ENCODE measurements around the gene MAP7D1. TPM values are rescaled to one million over a fixed set of nuclear protein-coding genes. Genes with fewer than 3 reads are reported as not detected.
A peak's percentile ranks its signal among the peaks of the same experiment; 100 is the strongest.
"Not testable (repeated sequence)": the region's sequence is repeated elsewhere in the genome, so short reads cannot be mapped to it uniquely, and the experiment has no call there.

MAP7D1 gene
- polyA plus RNA-seq, 1 donor from 2014 or later = 11.4 TPM

DNA sequence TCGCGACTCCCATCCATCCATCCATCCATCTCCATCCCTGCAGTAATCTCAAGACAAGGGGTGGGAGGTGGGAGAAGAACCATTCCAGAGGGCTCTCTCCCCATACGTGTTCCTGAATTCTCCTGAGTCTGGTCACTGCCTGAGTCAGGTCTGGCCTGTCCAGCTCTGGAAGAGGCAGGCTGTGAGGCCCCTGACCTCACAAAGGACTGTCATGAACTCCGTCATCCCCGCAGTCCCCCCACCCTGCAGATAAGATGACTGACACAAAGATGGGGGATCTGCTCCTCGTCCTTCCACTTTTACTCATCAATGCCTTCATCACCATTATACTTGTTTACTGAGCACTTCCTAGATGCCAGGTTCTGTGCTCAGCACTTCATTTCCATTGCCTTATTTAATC lies 1.6 kb upstream of the MAP7D1 start:
- Mint-ChIP-seq H3K4me1 (peaks cover 41 to 50% (median 44%) of the 10 kb centered on the region in 3 donors), H3K27ac (peak overlapping the region in 2 of 3 donors; percentile 83 to 94), H3K4me3 (peak overlapping the region; percentile 86 to 97 (median 94)), H3K9me3 (no peaks in the 10 kb centered on the region), H3K27me3 (no peaks in the 10 kb centered on the region), H3K36me3 (peaks cover under 1% of the 10 kb centered on the region)

DNA sequence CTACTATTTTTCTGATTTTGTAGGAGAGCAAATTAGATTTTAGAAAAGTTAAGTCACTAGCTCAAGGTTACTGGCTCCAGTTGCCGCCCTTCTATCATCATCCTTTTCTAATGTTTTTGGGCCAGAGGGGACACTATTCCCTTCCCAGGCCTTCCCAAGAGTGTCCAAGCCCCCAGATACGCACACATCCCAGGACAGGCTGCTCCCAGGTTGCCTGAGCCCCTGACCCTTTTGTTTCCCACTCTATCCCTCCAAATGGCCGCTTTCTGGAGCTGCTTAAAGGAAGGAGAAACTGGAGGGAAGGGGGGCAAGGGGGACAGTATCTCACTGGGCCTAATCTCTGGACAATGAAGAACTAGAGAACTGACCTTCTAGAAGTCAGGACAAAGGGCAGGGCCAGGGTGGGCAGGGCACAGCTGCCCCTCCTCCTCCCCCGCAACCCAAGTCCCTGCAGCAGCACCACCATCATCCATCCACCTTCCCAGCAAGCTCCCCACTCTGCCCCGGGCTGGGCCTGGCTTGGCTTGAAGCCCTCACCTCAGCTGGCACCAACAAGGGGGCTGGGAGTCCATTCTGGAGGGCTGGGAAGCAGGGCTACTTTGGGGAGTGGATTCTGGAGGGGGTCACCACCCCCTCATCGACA lies 1.1 kb upstream of the MAP7D1 start:
- peak overlapping the region; percentile 86 to 97 (median 94) for H3K4me3 Mint-ChIP-seq
- no peaks in the 10 kb centered on the region for H3K9me3 Mint-ChIP-seq
- no peaks in the 10 kb centered on the region for H3K36me3 Mint-ChIP-seq
- H3K27ac Mint-ChIP-seq = peak overlapping the region; percentile 89 to 94 (median 93)
- peaks cover 40 to 52% (median 43%) of the 10 kb centered on the region in 3 donors for H3K4me1 Mint-ChIP-seq
- no peaks in the 10 kb centered on the region for H3K27me3 Mint-ChIP-seq

DNA sequence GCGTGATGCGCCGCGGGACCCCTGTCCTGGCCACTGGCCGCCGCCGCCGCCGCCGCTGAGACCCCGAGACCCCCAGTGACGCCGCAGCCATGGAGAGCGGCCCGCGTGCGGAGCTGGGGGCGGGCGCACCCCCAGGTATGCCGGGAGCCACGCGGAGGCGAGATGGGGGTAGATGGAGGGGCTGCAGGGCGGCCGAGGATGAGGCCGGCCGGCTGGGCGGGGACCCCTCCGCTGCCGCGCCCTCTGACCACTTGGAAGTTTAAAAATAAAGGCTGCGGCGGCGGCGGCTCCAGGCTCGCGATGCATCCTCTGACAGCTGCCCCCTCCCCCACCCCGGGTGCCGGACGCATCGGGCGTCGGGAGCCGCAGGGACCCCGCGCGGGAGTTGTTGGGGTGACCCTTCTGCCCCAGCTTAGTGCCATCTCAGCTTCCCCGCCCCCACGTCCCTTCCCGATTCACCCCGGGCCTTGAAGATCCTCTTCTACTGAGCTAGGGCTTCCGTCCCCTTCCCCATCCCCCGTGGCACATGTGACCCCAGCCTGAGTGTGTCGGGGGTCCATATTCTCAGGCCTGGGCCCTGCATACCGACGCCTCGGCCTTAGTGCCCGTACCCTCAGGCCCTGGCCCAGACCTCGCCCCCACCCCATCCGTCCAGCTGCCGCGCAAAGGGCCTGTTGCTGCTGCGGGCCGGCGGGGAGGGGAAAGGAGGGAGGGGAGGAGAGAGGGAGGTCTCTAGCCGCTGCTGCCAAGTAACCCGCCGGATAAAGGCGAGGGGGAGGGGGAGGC lies 562 bp downstream of the MAP7D1 start:
- H3K27me3 Mint-ChIP-seq = no peaks in the 10 kb centered on the region
- no peaks in the 10 kb centered on the region for H3K9me3 Mint-ChIP-seq
- H3K27ac Mint-ChIP-seq = peak overlapping the region; percentile 16 to 95 (median 89)
- peaks cover 41 to 51% (median 44%) of the 10 kb centered on the region in 3 donors for H3K4me1 Mint-ChIP-seq
- peak overlapping the region; percentile 83 to 96 (median 90) for H3K4me3 Mint-ChIP-seq
- H3K36me3 Mint-ChIP-seq = no peaks in the 10 kb centered on the region

DNA sequence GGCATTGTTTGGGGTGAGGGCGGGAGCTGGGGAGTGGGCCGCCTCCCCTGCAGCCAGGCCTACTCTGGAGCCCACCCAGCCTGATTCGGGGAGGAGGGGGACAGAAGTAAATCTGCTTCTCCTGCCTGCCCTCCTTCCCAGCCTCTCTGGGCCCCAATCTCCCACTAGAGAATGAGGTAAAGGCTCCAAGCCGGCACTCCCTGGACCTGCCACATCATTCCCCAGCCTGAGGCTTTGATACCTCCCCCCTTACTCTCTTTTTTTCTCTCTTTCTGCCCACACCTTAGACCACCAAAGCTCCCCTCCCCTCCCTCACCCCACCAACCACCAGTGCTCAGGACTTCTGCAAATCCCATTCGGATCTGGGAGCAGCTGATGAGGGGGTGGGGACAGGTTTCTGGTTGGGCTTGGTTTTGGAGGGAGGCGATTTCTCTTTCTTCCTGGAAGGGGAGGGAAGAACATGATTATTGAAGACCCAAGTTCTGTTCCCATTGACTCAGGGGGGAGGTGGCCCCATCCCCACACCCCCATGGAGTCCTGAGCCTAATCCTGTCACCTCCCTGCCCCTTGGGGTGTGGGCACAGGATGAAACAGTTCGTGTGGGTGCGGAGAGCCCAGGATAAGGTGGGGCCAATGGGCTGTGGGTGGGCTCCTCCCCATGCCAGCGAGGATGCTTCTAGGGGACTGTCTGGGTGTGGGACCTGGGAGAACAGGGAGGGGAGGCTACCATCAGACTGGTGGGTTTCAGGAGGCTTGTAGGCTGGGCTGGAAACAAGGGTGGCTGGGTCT lies 1.3 kb downstream of the MAP7D1 start:
- H3K4me1 Mint-ChIP-seq = peaks cover 44 to 53% (median 49%) of the 10 kb centered on the region in 3 donors
- H3K27ac Mint-ChIP-seq = peak overlapping the region; percentile 78 to 95 (median 89)
- no peaks in the 10 kb centered on the region for H3K27me3 Mint-ChIP-seq
- H3K9me3 Mint-ChIP-seq = no peaks in the 10 kb centered on the region
- no peaks in the 10 kb centered on the region for H3K36me3 Mint-ChIP-seq
- H3K4me3 Mint-ChIP-seq = peak overlapping the region; percentile 83 to 96 (median 90)

DNA sequence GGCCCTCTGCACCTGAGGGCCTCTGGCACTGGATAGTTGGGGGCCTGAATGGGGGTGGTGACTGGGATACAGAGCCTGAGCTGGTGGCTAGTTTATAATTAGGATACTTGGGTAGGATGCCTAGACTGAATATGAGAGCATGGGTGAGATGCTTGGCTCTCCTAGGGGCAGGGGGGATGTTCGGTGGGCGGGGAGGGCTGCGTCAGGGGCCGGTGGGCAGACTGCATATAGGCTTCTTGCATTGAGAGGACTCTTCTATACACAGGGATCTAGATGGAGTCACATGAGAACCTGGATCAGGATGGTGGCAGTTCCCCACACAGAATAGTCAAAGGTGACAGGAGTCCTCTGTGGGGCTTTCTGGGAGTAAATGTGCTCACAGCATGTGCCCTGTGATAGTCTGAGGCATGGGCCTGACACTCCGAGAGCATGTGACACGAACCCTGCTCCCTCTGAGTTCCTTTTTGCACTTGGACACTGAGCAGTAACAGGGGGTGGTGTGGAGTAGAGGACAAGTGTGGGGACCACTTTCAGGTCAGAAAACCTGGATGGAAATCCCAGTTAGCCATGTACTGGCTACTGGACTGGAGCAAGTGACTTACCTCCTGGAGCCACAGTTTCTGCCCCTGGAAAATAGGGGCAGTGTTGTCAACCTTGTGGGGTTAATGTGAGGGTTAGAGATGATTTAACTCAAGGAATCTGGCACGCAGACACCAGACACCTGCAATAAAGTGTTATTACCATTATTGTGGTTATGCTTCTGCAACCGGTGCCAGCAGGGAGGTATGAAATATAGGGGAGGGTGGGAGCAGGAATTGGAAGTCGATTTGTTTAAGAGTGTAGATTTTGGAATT lies 2.2 kb downstream of the MAP7D1 start:
- Mint-ChIP-seq H3K4me1 (peaks cover 50 to 58% (median 52%) of the 10 kb centered on the region in 3 donors), H3K4me3 (peak overlapping the region; percentile 83 to 96 (median 90)), H3K27me3 (no peaks in the 10 kb centered on the region), H3K9me3 (no peaks in the 10 kb centered on the region), H3K27ac (peak overlapping the region; percentile 73 to 95 (median 89)), H3K36me3 (no peaks in the 10 kb centered on the region)

DNA sequence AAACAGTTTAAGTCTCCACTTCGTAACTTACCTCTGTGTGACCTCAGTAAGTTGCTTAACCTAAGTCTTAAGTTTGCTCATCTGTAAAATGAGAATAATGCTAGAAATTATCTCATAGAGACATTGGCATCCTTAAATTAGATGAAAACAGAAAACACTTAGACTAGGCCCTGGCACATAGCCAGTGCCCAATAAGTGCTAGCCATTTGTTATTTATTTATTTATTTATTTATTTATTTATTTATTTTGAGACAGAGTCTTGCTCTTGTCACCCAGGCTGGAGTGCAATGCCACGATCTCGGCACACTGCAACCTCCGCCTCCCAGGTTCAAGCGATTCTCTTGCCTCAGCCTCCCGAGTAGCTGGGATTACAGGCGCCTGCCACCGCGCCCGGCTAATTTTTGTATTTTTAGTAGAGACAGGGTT lies 2.9 kb downstream of the MAP7D1 start:
- peak overlapping the region in 3 of 4 donors; percentile 63 to 86 (median 76) for H3K4me3 Mint-ChIP-seq
- H3K36me3 Mint-ChIP-seq, H3K27me3 Mint-ChIP-seq, H3K9me3 Mint-ChIP-seq: not testable (repeated sequence)
- H3K27ac Mint-ChIP-seq = peak overlapping the region in 2 of 3 donors; percentile 73 to 89
- peaks cover 46 to 58% (median 53%) of the 10 kb centered on the region in 3 donors for H3K4me1 Mint-ChIP-seq

DNA sequence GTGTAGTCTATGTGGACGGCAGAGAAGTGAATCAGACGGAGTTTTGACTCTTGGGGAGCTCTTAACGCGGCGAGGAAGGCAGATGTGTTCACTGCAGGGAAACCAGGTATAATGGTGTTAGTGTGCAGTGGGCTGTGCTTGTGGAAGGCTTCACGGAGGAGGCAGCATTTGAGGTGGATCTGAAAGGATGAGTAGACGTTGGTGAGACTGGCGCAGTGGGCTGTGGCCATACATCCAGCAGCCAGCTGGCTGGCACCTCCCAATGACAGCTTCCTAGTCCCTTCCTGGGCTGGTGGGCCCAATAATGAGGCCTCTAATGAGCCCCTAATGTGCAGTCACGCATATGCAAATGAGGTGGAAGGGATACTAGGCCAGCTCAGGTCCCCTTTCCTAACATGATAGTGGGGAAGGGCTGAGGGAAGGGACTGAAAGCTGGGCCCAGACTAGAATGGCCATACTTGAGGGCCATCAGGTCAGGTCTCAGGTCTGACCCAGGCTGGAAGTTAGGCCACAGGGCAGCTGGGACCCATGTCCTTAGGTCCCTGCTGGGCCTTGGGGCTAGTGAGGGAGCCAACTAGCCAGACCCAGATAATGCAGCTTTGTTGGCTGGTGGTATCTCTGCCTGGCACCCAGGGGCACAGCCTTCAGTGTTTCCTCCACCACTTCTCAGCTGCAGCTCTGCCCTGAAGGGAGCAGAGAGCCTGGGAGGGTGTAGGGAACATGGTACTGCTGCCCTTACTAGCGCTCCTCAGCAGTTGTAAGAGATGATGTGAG lies 3.8 kb downstream of the MAP7D1 start:
- Mint-ChIP-seq H3K9me3 (no peaks in the 10 kb centered on the region), H3K4me1 (peaks cover 48 to 62% (median 56%) of the 10 kb centered on the region in 3 donors), H3K36me3 (peaks cover 3% of the 10 kb centered on the region), H3K27me3 (no peaks in the 10 kb centered on the region), H3K4me3 (peak overlapping the region; percentile 30 to 92 (median 74)), H3K27ac (peak overlapping the region; percentile 77 to 94 (median 93))

DNA sequence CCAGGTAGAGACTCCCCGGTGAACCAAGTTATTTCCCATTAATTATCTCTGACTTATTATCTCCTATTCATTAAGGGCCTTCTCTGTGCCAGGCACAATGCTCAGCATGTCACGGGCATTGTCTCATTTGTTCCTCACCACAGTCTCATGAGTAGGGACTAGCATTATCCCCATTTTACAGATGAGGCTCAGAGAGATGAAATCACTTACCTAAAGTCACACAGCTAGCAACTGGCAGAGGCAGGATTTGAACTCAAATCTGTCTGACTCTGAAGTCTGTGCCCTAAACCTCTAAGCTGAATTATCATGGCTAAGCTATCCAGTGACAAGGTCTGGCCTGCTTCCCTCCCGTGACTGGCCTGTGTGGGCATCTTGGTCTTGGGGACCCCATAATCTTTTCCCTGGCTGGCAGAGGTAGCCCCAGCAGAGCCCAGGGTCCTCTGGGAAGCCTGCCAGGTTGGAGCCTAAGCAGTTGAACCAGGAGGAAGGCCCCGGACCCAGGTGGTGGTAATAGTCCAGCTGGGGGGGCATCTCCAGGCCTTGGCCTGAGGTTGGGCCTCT lies 4.5 kb downstream of the MAP7D1 start:
- peaks cover 49 to 62% (median 56%) of the 10 kb centered on the region in 3 donors for H3K4me1 Mint-ChIP-seq
- H3K36me3 Mint-ChIP-seq = peaks cover 3% of the 10 kb centered on the region
- peak overlapping the region; percentile 52 to 94 (median 93) for H3K27ac Mint-ChIP-seq
- no peaks in the 10 kb centered on the region for H3K9me3 Mint-ChIP-seq
- peak overlapping the region in 3 of 4 donors; percentile 13 to 92 (median 80) for H3K4me3 Mint-ChIP-seq
- H3K27me3 Mint-ChIP-seq = no peaks in the 10 kb centered on the region

DNA sequence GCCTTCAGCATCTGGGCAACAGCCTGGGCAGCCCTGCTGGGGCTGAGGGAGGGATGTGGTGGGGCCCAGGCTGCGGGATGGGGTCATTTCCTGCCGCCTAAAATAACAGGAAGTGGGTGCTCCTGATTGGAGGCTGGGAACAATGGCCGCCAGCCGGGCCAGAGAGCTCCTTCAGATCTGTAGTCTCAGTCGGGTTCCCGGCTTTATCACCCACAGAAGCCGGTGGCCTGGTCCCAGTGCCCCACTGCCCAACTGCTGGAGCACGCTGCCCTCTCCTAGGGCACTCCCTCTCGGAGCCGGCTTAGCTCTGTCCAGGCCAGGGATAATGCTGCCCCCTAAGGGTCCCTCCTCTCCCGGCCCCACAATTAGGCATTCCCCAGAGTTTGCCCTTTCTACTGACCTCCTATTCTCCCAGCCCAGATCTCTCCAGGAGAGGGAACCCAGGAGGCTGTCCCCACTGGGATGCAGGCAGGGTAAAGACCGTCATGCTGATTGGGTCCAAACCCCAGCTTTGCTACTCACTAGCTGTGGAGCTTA lies 5.1 kb downstream of the MAP7D1 start:
- H3K27me3 Mint-ChIP-seq = no peaks in the 10 kb centered on the region
- peaks cover 49 to 62% (median 56%) of the 10 kb centered on the region in 3 donors for H3K4me1 Mint-ChIP-seq
- H3K4me3 Mint-ChIP-seq = peak overlapping the region; percentile 5 to 92 (median 82)
- H3K9me3 Mint-ChIP-seq = no peaks in the 10 kb centered on the region
- peaks cover 3% of the 10 kb centered on the region for H3K36me3 Mint-ChIP-seq
- peak overlapping the region; percentile 52 to 94 (median 93) for H3K27ac Mint-ChIP-seq

DNA sequence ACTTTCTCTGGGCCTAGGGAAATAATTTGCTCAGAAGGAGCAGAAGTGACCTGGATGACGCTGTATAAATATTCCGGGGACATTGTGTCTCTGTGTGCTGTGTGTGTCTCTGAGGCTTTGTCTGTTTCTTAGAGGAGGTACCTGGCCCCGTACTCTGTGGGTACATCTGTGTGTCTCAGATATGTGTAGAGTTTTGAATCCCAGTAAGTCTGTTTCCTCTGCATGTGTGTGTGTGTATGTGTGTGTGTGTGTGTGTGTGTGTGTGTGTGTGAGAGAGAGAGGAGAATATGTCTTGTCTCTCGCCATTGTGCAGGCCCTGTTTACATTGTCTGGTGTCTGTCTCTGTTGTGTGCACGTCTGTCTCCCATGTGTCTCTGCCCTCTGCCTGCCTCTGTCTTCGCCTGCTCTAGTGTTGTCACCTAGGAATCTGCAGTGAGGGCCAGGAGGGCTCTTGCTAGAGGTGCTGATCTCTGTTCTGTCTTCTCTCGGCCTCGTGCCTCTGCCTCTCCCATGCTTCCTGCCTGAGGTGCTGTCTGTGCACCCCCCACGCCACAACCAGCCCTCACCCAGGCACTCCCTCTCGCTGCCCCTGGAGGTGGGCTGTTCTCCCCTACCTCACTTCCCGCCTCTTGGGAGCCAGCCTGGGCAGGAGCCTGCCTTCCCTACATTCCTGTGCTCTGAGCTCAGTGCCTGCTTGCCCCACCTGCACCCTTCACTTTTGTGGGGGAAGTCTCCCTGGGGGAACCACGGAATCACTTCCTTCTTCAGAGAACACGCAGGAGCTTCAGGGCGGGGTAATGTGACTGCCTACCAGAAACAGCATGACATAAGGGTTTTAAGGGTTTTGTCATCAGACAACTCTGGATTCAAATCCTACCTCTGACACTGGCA lies 5.9 kb downstream of the MAP7D1 start:
- Mint-ChIP-seq H3K27me3 (no peaks in the 10 kb centered on the region), H3K4me1 (peaks cover 49 to 65% (median 56%) of the 10 kb centered on the region in 3 donors), H3K27ac (peak overlapping the region; percentile 52 to 94 (median 93)), H3K4me3 (peak overlapping the region; percentile 33 to 92 (median 68)), H3K36me3 (peaks cover 3% of the 10 kb centered on the region), H3K9me3 (no peaks in the 10 kb centered on the region)

DNA sequence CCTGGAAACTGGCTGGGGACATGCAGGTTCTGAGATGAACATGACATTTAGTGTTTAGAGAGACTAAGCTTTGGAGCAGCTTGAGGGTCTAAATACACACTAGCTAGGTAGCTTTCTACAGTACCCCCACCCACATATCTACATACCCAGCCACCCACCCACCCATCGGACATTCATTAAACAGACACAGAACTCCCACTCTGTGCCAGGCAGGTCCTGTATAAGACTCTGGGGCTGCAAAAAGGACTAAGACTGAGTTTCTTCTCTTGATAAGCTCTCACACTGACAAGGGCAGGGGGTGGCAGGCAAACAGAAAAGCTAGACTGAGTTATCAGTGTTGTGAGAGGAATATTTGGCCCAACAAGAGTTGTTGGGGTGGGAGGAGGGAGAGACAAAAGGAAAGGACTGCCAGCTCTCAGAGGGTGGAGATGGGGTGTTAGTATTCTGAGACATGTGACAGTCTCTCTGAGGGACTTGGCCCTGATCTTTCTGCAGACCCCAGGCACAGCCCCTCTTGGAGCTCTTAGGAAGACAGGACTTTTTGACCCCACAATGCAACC lies 6.8 kb downstream of the MAP7D1 start:
- Mint-ChIP-seq H3K36me3 (peaks cover 6% of the 10 kb centered on the region), H3K27ac (peak overlapping the region; percentile 52 to 94 (median 93)), H3K9me3 (no peaks in the 10 kb centered on the region), H3K4me3 (peak overlapping the region in 2 of 4 donors; percentile 33 to 92), H3K27me3 (no peaks in the 10 kb centered on the region), H3K4me1 (peaks cover 49 to 62% (median 49%) of the 10 kb centered on the region in 3 donors)

DNA sequence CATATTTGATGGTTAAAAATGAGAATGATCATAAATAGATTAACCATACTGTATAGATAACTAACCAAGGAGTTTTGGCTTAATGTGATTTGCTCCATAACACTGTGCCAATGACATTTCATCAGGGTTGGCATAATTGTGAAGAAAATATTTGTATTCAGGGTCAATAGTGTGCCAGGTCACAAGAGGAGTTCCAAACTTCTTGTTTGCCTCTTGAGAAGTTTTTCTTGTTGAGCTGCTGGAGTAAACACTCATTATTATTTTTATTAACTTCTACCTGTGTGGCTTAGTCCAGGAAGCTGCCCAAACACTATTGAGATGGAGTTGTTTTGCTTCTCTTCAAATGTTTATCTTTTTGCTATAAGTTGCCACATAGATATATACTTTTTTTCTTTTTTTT lies 7.5 kb downstream of the MAP7D1 start:
- Mint-ChIP-seq H3K4me1 (peaks cover 42 to 56% (median 45%) of the 10 kb centered on the region in 3 donors), H3K27ac (peak overlapping the region; percentile 27 to 94 (median 93)), H3K4me3 (peak overlapping the region in 1 of 4 donors; percentile 24), H3K36me3 (peaks cover 6% of the 10 kb centered on the region), H3K27me3 (no peaks in the 10 kb centered on the region), H3K9me3 (no peaks in the 10 kb centered on the region)

Data from IgD-negative memory B cell (primary cell).